ENCODE data around the gene PDGFC. TPM values are rescaled to one million over a fixed set of nuclear protein-coding genes. Genes with fewer than 3 reads are reported as not detected.

The PDGFC gene
- total RNA-seq, 1 experiment from 2014 or later, result 33.1 TPM

GRCh38 chr4:156946516-156947424 lies 24.8 kb downstream of the PDGFC start:
- Histone ChIP-seq H3K79me2 (ENCODE audit: low read depth) (no peaks in the 10 kb centered on the region), H3K4me2 (no peak overlapping the region)
- POLR2A ChIA-PET (ENCODE audit: unreplicated experiment), result interaction anchor here (0.6 kb wide), 1 partner anchor 1838 kb away, joined by 3 read pairs; no protein-coding TSS in a partner anchor

GRCh38 chr4:156945532-156945931 lies 26.1 kb downstream of the PDGFC start:
- H3K36me3 ChIP-seq (ENCODE audit: low read depth), result no peaks in the 10 kb centered on the region
- H3K4me1 ChIP-seq (replicated peaks; ENCODE audit: insufficient read depth), result peaks cover 14% of the 10 kb centered on the region; the same call in 1 of the 2 replicates
- no peaks in the 10 kb centered on the region for H3K27me3 ChIP-seq (ENCODE audit: insufficient read depth, low read depth)
- BruUV-seq (replicated peaks), result no TSS peak
- no peaks in the 10 kb centered on the region for H4K20me1 ChIP-seq (ENCODE audit: insufficient read depth)
- H3K27ac ChIP-seq, result no peak overlapping the region
- intact Hi-C loops (cut with micrococcal nuclease; ENCODE audit: unreplicated experiment), result loop anchor here (5.0 kb wide), 1 partner anchor 173 kb away; no protein-coding TSS in a partner anchor
- no peaks in the 10 kb centered on the region for H3K79me2 ChIP-seq (ENCODE audit: low read depth)
- H3F3A ChIP-seq (ENCODE audit: insufficient read depth, low read depth), result peaks cover 10% of the 10 kb centered on the region; the same call in 1 of the 2 replicates
- TF ChIP-seq EZH2 (IDR thresholded peaks at IDR 0.05; ENCODE audit: low read depth), result no peak
- TF ChIP-seq CTCF (conservative IDR thresholded peaks at IDR 0.05), result no peak
- CTCF ChIA-PET, result no interaction called here
- no peak overlapping the region for H3K4me2 ChIP-seq
- no peaks in the 10 kb centered on the region for H3K9me3 ChIP-seq (ENCODE audit: insufficient read depth, low read depth)
- H3K9me2 ChIP-seq (ENCODE audit: insufficient read depth), result no peaks in the 10 kb centered on the region
- POLR2A ChIA-PET (ENCODE audit: unreplicated experiment), result no interaction called here
- no peak overlapping the region for H3K4me3 ChIP-seq
- no peak for DNase-seq
- H2AFZ ChIP-seq, result no peak overlapping the region

More at GRCh38 chr4:156946516-156947424, 24.8 kb downstream of the PDGFC start:
- BruUV-seq (replicated peaks), result no TSS peak
- H3K9me2 ChIP-seq (ENCODE audit: insufficient read depth), result no peaks in the 10 kb centered on the region
- H3K27ac ChIP-seq, result no peak overlapping the region
- no peak overlapping the region for H3K4me3 ChIP-seq
- H4K20me1 ChIP-seq (ENCODE audit: insufficient read depth), result no peaks in the 10 kb centered on the region
- H3K36me3 ChIP-seq (ENCODE audit: low read depth), result no peaks in the 10 kb centered on the region
- peaks cover 14% of the 10 kb centered on the region; the same call in 1 of the 2 replicates for H3K4me1 ChIP-seq (replicated peaks; ENCODE audit: insufficient read depth)
- H3K9me3 ChIP-seq (ENCODE audit: insufficient read depth, low read depth), result no peaks in the 10 kb centered on the region
- intact Hi-C loops (cut with micrococcal nuclease; ENCODE audit: unreplicated experiment), result loop anchor here (5.0 kb wide), 1 partner anchor 174 kb away; no protein-coding TSS in a partner anchor
- no peak overlapping the region for H2AFZ ChIP-seq
- H3F3A ChIP-seq (ENCODE audit: insufficient read depth, low read depth), result peaks cover 10% of the 10 kb centered on the region; the same call in 1 of the 2 replicates
- DNase-seq, result no peak
- CTCF ChIA-PET, result interaction anchor here (1.8 kb wide), 1 partner anchor 471 kb away, joined by 4 read pairs; no protein-coding TSS in a partner anchor
- no peak for TF ChIP-seq CTCF (conservative IDR thresholded peaks at IDR 0.05)
- no peaks in the 10 kb centered on the region for H3K27me3 ChIP-seq (ENCODE audit: insufficient read depth, low read depth)

- H3K4me1 ChIP-seq (replicated peaks; ENCODE audit: insufficient read depth), result no peaks in the 10 kb centered on the region
- ChIA-PET CTCF (no interaction called here), POLR2A (ENCODE audit: unreplicated experiment) (no interaction called here)
- DNase-seq, result no peak
- no peaks in the 10 kb centered on the region for H3K9me2 ChIP-seq (ENCODE audit: insufficient read depth)
- no peaks in the 10 kb centered on the region for H3K36me3 ChIP-seq (ENCODE audit: low read depth)
- H4K20me1 ChIP-seq (ENCODE audit: insufficient read depth), result no peaks in the 10 kb centered on the region
- intact Hi-C loops (cut with micrococcal nuclease; ENCODE audit: unreplicated experiment), result no loop called here
- no peaks in the 10 kb centered on the region for H3F3A ChIP-seq (ENCODE audit: insufficient read depth, low read depth)
- no peak for TF ChIP-seq EZH2 (IDR thresholded peaks at IDR 0.05; ENCODE audit: low read depth)
- no peak for TF ChIP-seq CTCF (conservative IDR thresholded peaks at IDR 0.05)
- no peaks in the 10 kb centered on the region for H3K9me3 ChIP-seq (ENCODE audit: insufficient read depth, low read depth)
- H3K79me2 ChIP-seq (ENCODE audit: low read depth), result no peaks in the 10 kb centered on the region
- H3K27ac ChIP-seq, result no peak overlapping the region
- H3K4me2 ChIP-seq, result no peak overlapping the region
- no peak overlapping the region for H3K4me3 ChIP-seq
- no peak overlapping the region for H2AFZ ChIP-seq
- no TSS peak for BruUV-seq (replicated peaks)
- no peaks in the 10 kb centered on the region for H3K27me3 ChIP-seq (ENCODE audit: insufficient read depth, low read depth)
Observed at GRCh38 chr4:156942991-156943390, 28.6 kb downstream of the PDGFC start.

Data from PC-9 (cell line).